NCI-H146 (cell line): ENCODE results near the gene PADI6.
"Not testable (repeated sequence)": the region's sequence is repeated elsewhere in the genome, so short reads cannot be mapped to it uniquely, and the experiment has no call there.

Experiments
- DNase-seq: peaks from one replicate; lab custom pipeline; 2025; lab: John Stamatoyannopoulos, UW

PADI6 gene

GRCh38 chr1:17404034-17404684 is 32.2 kb downstream of the PADI6 start:
- no peak for DNase-seq

- no peak for DNase-seq
Observed at GRCh38 chr1:17404820-17405219, 32.8 kb downstream of the PADI6 start.

- DNase-seq, result peak; percentile 45
Observed at GRCh38 chr1:17405898-17406759, 34.1 kb downstream of the PADI6 start.

GRCh38 chr1:17406760-17407475 is 34.9 kb downstream of the PADI6 start:
- DNase-seq, result not testable (repeated sequence)

- not testable (repeated sequence) for DNase-seq
Observed at GRCh38 chr1:17407786-17408514, 36.0 kb downstream of the PADI6 start.

- DNase-seq, result no peak
Observed at GRCh38 chr1:17409391-17409811, 37.4 kb downstream of the PADI6 start.

- no peak for DNase-seq
Observed at GRCh38 chr1:17412093-17412870, 40.3 kb downstream of the PADI6 start.

GRCh38 chr1:17414022-17414421 is 42.0 kb downstream of the PADI6 start:
- no peak for DNase-seq

- DNase-seq, result no peak
Observed at GRCh38 chr1:17416389-17416788, 44.4 kb downstream of the PADI6 start.

GRCh38 chr1:17419626-17420328 is 47.8 kb downstream of the PADI6 start:
- no peak for DNase-seq

GRCh38 chr1:17420391-17420918 is 48.5 kb downstream of the PADI6 start:
- no peak for DNase-seq

GRCh38 chr1:17422461-17422860 is 50.5 kb downstream of the PADI6 start:
- DNase-seq, result no peak

- no peak for DNase-seq
Observed at GRCh38 chr1:17423781-17424245, 51.8 kb downstream of the PADI6 start.

- DNase-seq, result no peak
Observed at GRCh38 chr1:17425806-17426600, 54.0 kb downstream of the PADI6 start.

- DNase-seq, result no peak
Observed at GRCh38 chr1:17427696-17428660, 56.0 kb downstream of the PADI6 start.

GRCh38 chr1:17429183-17429582 is 57.2 kb downstream of the PADI6 start:
- DNase-seq, result no peak

GRCh38 chr1:17432412-17432811 is 60.4 kb downstream of the PADI6 start:
- no peak for DNase-seq

- DNase-seq, result no peak
Observed at GRCh38 chr1:17433261-17433660, 61.3 kb downstream of the PADI6 start.
